Dendritic cell treated with granulocyte-macrophage colony-stimulating factor and Interleukin-4, amounts not matched to agents 40 ng/mL and 50 ng/mL, for 4 days (primary cell): ENCODE results near the gene DTNB.
"Not testable (repeated sequence)": the region's sequence is repeated elsewhere in the genome, so short reads cannot be mapped to it uniquely, and the experiment has no call there.

Source experiments
- H3K27ac Mint-ChIP-seq: one replicate; pipeline ENCODE4 v1.8.0; 2022; ENCODE audit warnings: mild to moderate bottlenecking, mixed read lengths
- H3K27me3 Mint-ChIP-seq: one replicate; pipeline ENCODE4 v1.8.0; 2022; ENCODE audit warnings: mild to moderate bottlenecking, mixed read lengths
- H3K36me3 Mint-ChIP-seq: one replicate; pipeline ENCODE4 v1.8.0; 2022; ENCODE audit warnings: low read depth, mixed read lengths
- H3K4me1 Mint-ChIP-seq: one replicate; pipeline ENCODE4 v1.8.0; 2022; ENCODE audit warnings: low read depth, mixed read lengths
- H3K4me3 Mint-ChIP-seq: one replicate; pipeline ENCODE4 v1.8.0; 2022; ENCODE audit warnings: mild to moderate bottlenecking, moderate library complexity, mixed read lengths
- H3K9me3 Mint-ChIP-seq: one replicate; pipeline ENCODE4 v1.8.0; 2022; ENCODE audit warnings: mixed read lengths
- intact Hi-C: fragments of 100-400 bp; cut with micrococcal nuclease; formaldehyde crosslinking; loops from one replicate; pipeline ENCODE4 v1.15.0; 2022

Gene DTNB

DNA sequence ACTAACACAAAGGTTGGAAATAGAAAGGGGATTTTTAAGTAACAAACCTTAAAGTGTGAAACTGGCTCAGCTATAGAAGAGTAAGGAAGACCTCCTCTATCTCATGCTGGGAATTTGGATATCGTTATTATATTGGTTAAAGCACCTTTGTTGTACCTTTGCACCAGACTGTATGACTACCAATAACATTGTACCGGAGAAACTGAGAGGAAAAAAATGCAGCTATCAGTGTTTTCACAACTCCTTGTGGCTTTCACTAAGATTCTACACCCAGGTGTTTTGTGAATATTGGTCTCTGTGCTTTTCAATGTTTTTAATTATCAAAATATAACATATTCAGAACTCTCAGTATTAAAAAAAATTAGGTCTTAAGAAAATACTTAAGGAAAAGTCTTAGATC lies 48.7 kb downstream of the DTNB start:
- H3K4me1 Mint-ChIP-seq = no peaks in the 10 kb centered on the region
- intact Hi-C loops = no loop called here
- H3K4me3 Mint-ChIP-seq = no peak overlapping the region
- peaks cover 19% of the 10 kb centered on the region for H3K36me3 Mint-ChIP-seq
- no peaks in the 10 kb centered on the region for H3K9me3 Mint-ChIP-seq
- no peak overlapping the region for H3K27ac Mint-ChIP-seq
- H3K27me3 Mint-ChIP-seq = no peaks in the 10 kb centered on the region

DNA sequence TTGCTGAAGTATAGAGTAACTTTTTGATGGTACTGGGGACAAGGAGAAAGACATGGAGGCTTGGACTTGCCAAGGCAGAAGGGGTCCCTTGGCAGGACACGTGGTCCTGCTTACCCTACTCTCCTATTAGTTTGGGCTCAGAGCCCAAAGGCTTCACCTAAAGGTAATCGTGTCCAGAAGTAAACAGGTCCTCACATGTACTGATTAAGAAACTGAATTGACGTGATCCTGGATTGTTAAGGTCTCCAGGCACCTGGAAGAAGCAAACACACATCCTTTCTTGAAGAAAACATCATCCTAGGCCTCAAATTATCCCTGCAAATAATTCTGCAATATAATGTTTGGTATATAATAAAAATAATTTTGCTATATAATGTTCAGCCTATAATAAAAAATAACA lies 50.0 kb downstream of the DTNB start:
- Mint-ChIP-seq H3K27me3 (no peaks in the 10 kb centered on the region), H3K4me3 (no peak overlapping the region), H3K9me3 (no peaks in the 10 kb centered on the region), H3K4me1 (peaks cover under 1% of the 10 kb centered on the region), H3K27ac (no peak overlapping the region), H3K36me3 (peaks cover 19% of the 10 kb centered on the region)
- intact Hi-C loops = no loop called here

DNA sequence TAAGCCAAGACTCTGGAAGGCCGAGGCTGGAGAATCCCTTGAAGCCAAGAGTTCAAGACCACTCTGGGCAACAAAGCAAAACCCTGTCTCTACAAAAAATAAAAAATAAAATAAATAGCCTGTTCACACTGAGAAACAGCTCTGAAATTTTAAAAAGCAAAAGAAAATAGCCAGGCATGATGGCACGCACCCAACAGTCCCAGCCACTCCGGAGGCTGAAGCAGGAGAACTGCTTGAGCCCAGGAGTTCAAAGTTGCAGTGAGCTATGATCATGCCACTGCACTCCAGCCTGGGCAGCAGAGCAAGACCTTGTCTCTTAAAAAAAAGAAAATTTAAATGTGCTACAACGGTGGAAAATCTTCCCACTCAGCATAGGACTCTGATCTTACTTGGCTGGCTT lies 52.7 kb downstream of the DTNB start:
- Mint-ChIP-seq H3K27me3 (no peaks in the 10 kb centered on the region), H3K9me3 (no peaks in the 10 kb centered on the region), H3K36me3 (peaks cover 5% of the 10 kb centered on the region), H3K4me1 (peaks cover 8% of the 10 kb centered on the region), H3K27ac (no peak overlapping the region), H3K4me3 (no peak overlapping the region)
- intact Hi-C loops = no loop called here

DNA sequence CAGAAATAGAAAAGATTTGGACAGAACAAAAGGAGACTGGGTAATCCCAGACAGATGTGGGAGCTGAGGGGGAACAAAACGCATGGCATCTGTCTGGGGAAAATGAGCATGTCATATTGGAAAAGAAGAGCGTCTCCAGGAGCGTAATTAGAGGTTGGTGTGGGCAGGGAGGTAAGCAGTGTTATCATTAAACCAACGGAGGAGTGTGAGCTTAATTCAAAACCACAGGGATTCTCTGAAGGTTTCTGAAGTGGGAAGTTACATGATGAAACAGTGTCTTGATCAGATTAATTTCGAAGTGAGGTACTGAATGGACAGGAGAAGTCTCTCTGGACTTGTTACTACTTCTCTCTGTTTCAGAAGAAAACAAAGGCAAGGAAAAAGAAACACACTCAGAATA lies 53.3 kb downstream of the DTNB start:
- Mint-ChIP-seq H3K4me3 (no peak overlapping the region), H3K36me3 (no peaks in the 10 kb centered on the region), H3K9me3 (no peaks in the 10 kb centered on the region), H3K27ac (no peak overlapping the region), H3K27me3 (no peaks in the 10 kb centered on the region), H3K4me1 (peaks cover 8% of the 10 kb centered on the region)
- intact Hi-C loops = no loop called here

DNA sequence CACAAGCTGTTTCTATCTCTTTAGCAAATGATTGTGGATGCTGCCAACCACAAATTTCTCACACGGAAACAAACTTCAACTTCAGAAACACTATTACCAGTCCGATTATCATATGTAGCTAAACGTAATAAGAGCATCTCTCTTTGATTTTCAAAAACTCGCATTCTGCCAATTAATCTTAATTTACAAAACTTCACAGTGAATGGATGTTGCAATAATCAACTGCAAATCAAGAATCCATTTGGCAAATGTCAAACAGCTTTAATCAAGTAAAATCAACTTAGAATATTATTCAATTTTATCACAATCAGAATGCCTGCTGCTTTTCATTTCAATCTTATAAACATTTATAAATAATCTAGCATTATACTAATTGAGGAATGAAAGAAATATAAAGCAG lies 54.2 kb downstream of the DTNB start:
- peaks cover 8% of the 10 kb centered on the region for H3K4me1 Mint-ChIP-seq
- H3K9me3 Mint-ChIP-seq = no peaks in the 10 kb centered on the region
- intact Hi-C loops = no loop called here
- no peaks in the 10 kb centered on the region for H3K36me3 Mint-ChIP-seq
- H3K27ac Mint-ChIP-seq = no peak overlapping the region
- H3K27me3 Mint-ChIP-seq = no peaks in the 10 kb centered on the region
- H3K4me3 Mint-ChIP-seq = no peak overlapping the region

DNA sequence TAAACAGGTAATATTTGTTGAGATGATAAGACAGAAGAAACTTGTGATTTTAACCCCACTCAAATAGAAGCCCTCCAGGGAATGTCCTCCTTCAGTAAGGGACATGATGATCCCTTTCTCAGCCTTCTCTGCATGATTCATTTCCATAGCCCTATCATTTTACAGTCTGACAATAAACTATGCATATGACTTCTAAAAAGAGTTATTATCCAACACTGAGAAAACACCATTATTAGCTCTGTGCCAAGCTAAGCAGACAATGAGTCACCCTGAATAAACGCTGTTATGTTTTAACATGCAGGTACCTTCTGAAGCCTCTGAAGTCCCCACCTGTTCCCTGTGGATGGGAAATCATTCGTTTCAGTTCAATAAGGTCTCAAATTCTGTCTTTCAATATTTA lies 54.7 kb downstream of the DTNB start:
- Mint-ChIP-seq H3K4me3 (no peak overlapping the region), H3K4me1 (peaks cover 8% of the 10 kb centered on the region), H3K36me3 (no peaks in the 10 kb centered on the region), H3K27me3 (no peaks in the 10 kb centered on the region), H3K27ac (no peak overlapping the region), H3K9me3 (no peaks in the 10 kb centered on the region)
- intact Hi-C loops = no loop called here

DNA sequence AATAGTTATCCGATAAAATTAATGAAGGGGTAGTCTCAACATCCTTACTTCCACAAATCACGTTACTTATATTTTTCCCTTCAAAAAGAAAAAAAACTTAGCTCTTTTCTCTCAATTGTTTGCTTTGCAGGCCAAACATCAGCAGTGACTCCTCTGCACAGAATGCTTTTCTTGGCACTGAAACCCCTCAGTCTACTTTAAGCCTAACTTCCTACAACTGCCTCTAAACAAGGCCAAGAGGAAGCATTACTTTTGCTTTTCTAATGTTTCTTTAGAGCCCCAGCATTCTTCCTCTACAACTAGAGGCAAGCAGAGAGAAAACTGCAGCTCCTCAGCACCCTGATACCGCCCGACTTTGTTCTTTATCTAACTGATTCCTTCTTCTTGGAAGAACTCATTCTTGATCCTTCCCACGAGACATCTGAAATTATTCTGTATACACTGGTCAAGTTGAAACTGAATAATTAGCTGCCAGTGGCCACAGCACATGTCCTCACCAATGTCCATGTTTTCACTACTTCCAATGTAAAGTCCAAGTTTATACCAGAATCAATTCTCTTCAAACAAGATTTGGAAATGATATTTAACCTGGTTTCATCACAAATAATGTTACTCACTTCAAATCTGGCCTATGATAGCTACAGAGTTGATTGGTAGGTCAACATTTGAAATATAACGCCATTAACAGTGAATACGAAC lies 55.3 kb downstream of the DTNB start:
- H3K27me3 Mint-ChIP-seq = no peaks in the 10 kb centered on the region
- H3K4me3 Mint-ChIP-seq = no peak overlapping the region
- H3K4me1 Mint-ChIP-seq = peaks cover 8% of the 10 kb centered on the region
- no peaks in the 10 kb centered on the region for H3K36me3 Mint-ChIP-seq
- intact Hi-C loops = no loop called here
- H3K27ac Mint-ChIP-seq = no peak overlapping the region
- H3K9me3 Mint-ChIP-seq = no peaks in the 10 kb centered on the region

DNA sequence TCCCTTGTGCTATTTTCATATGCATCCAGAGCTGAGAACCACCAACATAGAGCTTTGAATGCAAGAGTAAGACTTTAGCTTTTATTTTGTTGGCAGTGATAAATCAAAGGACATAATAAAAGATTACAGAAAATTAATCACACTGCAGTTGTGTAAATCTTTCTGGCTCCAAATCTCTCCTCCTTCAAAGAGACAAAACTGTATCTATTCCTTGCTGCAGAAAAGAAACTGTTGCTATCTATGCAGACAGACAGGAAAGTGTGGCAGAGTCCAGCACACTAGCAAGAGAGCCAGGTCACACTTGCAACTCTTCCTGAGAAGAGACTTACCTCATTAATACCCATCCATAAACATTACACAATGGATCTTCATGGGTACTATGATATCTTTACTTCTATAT lies 57.5 kb downstream of the DTNB start:
- Mint-ChIP-seq H3K27me3 (no peaks in the 10 kb centered on the region), H3K9me3 (no peaks in the 10 kb centered on the region), H3K4me1 (peaks cover 8% of the 10 kb centered on the region)

DNA sequence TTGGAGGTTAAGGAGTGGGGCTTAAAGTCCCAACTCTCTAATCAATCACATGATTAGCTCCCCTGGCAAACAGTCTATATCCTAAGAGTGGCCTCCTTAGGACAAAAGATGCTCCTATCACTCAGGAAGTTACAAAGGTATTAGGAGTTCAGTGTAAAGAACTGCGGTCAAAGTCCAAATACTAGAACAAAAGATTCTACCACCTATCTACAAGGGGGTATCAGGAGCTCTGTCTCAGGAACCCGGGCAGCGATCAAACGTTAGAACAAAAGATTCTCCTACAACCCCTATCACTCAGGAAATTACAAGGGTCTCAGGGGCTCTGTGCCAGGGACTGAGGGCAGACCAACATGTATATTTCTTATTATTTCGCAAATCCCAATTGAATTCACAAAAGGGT lies 58.0 kb downstream of the DTNB start:
- H3K4me3 Mint-ChIP-seq = no peak overlapping the region
- no peaks in the 10 kb centered on the region for H3K36me3 Mint-ChIP-seq
- no peaks in the 10 kb centered on the region for H3K27me3 Mint-ChIP-seq
- H3K4me1 Mint-ChIP-seq = peaks cover 8% of the 10 kb centered on the region
- intact Hi-C loops = no loop called here
- H3K27ac Mint-ChIP-seq = no peak overlapping the region
- no peaks in the 10 kb centered on the region for H3K9me3 Mint-ChIP-seq

More for the DNA sequence above, 57.5 kb downstream of the DTNB start:
- Mint-ChIP-seq H3K4me3 (no peak overlapping the region), H3K36me3 (no peaks in the 10 kb centered on the region), H3K27ac (no peak overlapping the region)
- intact Hi-C loops = no loop called here

DNA sequence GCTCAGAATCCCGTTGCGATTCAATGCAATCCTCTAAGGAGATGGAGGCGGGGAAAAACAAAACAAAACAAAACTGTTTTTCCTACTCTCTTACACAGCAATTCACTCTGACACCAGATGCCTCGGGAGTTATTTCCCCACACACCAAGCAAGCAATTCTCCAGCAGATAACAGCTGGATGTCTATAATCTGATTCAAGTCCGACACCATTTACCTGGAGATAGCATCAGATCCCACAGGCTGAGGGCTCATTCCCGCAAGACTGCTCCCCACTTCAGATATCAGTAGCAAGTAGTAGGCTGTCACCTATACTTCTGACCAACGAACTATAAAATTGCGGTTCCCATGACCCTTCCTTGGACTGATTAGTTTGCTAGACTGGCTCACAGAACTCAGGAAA lies 58.7 kb downstream of the DTNB start:
- H3K36me3 Mint-ChIP-seq = no peaks in the 10 kb centered on the region
- intact Hi-C loops = no loop called here
- H3K27ac Mint-ChIP-seq = no peak overlapping the region
- H3K4me3 Mint-ChIP-seq = no peak overlapping the region
- H3K27me3 Mint-ChIP-seq = no peaks in the 10 kb centered on the region
- H3K4me1 Mint-ChIP-seq = peaks cover 10% of the 10 kb centered on the region
- H3K9me3 Mint-ChIP-seq = no peaks in the 10 kb centered on the region

DNA sequence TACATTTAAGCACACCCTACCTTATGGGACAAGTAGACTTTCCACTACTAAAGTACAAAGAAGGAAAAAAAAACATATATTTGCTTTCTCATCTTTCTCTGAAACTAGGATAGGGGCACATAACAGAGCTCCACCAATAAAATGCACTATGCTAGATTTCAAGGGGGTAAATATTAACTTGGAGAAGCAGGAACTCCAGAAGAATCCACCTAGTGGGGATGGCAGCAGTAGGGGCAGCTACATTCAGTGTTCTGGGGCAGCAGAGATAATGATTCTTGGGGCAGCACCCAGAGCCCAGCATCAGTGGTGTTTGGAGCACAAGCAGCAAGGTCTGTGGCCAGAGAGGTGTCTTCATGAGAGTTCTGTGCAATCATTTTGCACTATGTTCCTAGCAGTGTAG lies 64.7 kb downstream of the DTNB start:
- Mint-ChIP-seq H3K9me3 (no peaks in the 10 kb centered on the region), H3K4me3 (no peak overlapping the region), H3K4me1 (peaks cover 6% of the 10 kb centered on the region), H3K27me3 (no peaks in the 10 kb centered on the region), H3K36me3 (no peaks in the 10 kb centered on the region), H3K27ac (no peak overlapping the region)
- intact Hi-C loops = no loop called here

DNA sequence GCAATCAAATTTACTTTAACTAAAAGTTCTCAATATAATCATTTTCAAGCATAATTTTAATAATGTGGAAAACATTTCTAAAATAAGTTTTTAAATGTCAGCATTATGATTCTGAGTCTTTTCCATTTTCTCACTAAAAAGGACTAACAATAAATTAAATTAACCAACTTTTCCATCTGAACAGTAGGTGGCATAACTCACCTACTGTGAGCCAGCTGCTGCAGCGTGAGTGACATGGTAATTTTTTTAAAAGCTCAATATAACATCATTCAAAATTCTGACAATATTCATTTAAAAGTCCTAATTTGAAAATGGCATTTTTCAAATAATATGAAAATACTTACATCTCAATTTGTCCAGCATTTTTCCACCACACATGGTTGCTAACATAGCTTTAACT lies 66.5 kb downstream of the DTNB start:
- H3K4me1 Mint-ChIP-seq = peaks cover 6% of the 10 kb centered on the region
- H3K36me3 Mint-ChIP-seq = no peaks in the 10 kb centered on the region
- H3K27ac Mint-ChIP-seq = no peak overlapping the region
- intact Hi-C loops = loop anchor here (1.0 kb wide), 1 partner anchor 57 kb away; no protein-coding TSS in a partner anchor
- H3K9me3 Mint-ChIP-seq = no peaks in the 10 kb centered on the region
- H3K27me3 Mint-ChIP-seq = no peaks in the 10 kb centered on the region
- H3K4me3 Mint-ChIP-seq = no peak overlapping the region

DNA sequence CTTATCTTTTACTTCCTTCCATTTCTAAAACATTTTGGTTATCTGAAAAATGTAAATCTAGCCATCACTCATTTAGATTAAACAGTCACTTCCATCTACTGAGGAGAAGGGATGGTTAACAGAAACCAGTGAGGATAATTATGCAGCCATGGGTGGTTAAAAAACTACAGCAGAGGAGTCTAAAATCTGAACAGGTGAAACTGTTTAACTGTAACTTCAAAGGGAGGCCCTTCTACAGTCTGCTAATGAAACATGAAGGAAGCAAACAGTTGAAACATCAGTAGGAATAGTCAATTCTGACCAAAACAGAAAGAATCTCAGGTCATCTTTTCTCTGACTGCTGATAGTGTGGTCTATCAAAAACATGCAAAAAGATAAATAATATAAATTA lies 71.0 kb downstream of the DTNB start:
- Mint-ChIP-seq H3K36me3 (no peaks in the 10 kb centered on the region), H3K4me1 (peaks cover 25% of the 10 kb centered on the region), H3K27ac (no peak overlapping the region), H3K4me3 (no peak overlapping the region), H3K27me3 (no peaks in the 10 kb centered on the region), H3K9me3 (no peaks in the 10 kb centered on the region)
- intact Hi-C loops = no loop called here

DNA sequence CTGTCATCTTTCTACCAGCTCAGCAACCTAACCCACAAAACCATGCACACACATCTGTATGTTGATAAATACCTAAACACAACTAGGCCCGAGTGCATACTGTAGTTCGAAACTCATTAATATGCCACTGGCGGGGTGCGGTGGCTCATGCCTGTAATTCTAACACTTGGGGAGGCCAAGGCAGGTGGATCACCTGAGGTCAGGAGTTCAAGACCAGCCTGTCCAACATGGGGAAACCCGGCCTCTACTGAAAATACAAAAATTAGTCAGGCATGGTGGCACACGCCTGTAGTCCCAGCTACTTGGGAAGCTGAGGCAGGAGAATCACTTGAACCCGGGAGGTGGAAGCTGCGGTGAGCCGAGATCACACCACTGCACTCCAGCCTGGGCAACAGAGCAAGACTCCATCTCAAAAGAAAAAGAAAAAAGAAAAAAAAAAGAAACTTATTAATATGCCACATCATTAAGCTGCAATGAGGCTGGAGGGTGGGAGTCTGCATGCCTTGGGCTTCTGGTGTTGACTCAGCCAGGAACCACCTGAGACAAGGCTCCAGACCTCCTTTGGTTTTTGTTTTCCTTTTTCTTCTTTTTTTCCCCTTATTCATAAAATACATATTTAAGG lies 71.6 kb downstream of the DTNB start:
- H3K27ac Mint-ChIP-seq, H3K36me3 Mint-ChIP-seq, H3K27me3 Mint-ChIP-seq, intact Hi-C loops, H3K9me3 Mint-ChIP-seq, H3K4me3 Mint-ChIP-seq: not testable (repeated sequence)
- H3K4me1 Mint-ChIP-seq = peaks cover 30% of the 10 kb centered on the region

DNA sequence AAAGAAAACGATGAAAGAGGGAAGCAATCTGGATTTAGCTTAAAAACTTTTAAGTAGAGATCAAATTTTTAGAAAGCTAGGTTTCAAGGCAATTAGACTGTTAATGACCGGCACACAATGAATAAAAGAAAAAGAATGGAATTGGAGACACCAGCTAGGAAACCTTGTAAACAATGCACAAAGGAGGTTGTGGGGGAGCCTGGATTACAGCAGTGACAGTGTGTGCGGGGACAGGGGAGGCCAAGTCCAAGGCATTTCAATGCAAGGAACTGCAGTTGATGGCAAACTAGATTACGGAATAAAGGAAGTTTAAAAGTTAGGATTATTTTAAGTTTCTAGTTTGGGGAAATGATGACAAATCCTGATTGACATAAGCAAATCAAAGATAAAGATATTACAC lies 74.5 kb downstream of the DTNB start:
- Mint-ChIP-seq H3K4me1 (peaks cover 38% of the 10 kb centered on the region), H3K27ac (peak overlapping the region; percentile 78), H3K36me3 (no peaks in the 10 kb centered on the region), H3K27me3 (no peaks in the 10 kb centered on the region), H3K4me3 (no peak overlapping the region), H3K9me3 (no peaks in the 10 kb centered on the region)
- intact Hi-C loops = no loop called here
